GM18909 (cell line): ENCODE data around the gene ADRA1B.
"Not testable (repeated sequence)": the region's sequence is repeated elsewhere in the genome, so short reads cannot be mapped to it uniquely, and the experiment has no call there.

Experiments used
- ATAC-seq: cut with Tn5 transposase; IDR thresholded peaks from one replicate; pipeline ENCODE4 v1.9.1; 2021; ENCODE audit warnings: mild to moderate bottlenecking; ENCODE audit not compliant: unreplicated experiment, poor library complexity

Gene ADRA1B

DNA sequence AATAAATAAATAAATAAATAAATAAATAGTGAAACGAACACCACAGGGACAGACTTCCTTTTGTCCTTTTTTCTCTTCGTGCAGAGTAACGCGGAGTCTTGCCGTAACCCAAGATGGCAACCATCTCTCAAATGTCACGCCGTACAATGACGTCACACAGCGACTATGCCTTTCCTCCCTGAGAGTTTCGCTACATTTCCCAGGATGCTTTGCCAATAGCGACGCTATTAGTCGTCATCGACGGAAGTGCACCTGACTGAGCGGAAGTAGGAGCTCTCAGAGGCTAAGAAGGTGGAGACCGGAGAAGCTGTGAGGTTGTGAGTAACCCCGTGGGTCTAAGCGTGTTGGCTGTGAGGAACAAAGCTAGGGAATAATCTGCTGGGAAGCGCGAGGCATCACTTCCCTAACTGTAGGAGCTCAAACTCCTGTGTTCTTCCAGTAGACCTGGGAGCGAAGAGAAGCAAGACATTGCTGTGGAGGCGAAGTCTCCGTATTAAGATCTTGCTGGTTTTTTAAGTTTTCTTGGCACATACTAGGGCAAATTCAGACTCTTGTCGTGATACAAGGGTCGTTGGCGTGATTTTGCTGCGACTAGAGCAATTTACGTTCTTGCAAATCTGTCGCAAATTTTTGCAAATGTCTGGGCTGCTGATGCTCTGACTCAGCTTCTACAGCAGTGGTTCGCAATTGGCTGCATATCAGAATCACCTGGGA, 92.8 kb downstream of the ADRA1B start, which contains the start of gene TTC1:
Gene TTC1 (plus strand): TSS at position 263 of the 714 bp plus-strand sequence. CDS start 1,390 bp downstream, outside the sequence.
- peak; percentile 99 for ATAC-seq

DNA sequence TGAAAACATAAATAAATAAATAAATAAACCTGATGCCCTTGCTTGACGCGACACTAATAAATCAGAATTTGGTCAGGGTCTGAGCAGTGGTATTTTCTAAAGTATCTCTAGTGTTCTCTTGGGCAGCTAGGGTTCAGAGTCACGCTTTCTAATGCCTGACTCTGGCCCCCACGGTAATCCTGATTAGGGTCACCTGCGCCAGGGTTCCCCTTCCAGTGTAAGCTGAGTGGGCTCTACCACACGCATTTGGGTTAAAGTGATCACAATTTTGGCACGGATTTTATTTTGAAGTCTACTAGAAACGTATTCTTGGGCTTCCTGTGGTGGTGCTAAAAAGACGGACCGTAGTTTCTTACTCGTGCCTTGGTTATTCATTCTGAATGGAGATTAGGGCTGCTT, 93.3 kb downstream of the ADRA1B start:
- peak; percentile 21 for ATAC-seq

DNA sequence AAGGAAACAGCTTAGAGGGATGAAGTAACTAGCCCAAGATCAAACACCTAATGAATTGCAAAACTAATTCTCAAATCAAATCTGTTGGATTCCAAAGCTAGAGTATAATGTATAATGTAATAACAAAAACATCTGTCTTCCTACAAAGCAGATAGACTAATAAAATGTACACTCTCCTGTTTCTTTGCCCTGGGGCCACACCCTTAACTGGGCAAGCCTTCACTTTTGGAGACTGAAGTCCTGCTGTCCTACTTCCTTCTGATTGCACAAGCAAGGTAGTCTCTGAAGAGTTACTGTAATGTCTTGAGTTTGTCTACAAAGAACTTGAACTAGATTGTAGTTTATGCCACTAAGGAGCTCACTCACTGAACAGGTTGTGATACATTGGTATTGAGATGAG, 95.2 kb downstream of the ADRA1B start:
- no peak for ATAC-seq

DNA sequence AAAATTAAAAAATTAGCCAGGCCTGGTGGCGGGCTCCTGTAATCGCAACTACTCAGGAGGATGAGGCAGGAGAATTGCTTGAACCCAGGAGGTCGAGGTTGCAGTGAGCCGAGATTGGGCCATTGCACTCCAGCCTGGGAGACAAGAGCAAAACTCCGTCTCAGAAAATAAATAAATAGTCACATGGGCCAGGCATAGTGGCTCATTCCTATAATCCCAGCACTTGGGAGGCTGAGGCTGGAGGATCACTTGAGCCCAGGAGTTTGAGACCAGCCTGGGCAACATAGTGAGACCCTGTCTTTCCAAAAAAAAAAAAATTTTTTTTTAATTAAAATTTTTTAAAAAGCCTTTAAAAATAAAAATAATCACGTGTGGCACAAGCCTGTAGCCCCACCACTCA, 97.9 kb downstream of the ADRA1B start:
- ATAC-seq = not testable (repeated sequence)

DNA sequence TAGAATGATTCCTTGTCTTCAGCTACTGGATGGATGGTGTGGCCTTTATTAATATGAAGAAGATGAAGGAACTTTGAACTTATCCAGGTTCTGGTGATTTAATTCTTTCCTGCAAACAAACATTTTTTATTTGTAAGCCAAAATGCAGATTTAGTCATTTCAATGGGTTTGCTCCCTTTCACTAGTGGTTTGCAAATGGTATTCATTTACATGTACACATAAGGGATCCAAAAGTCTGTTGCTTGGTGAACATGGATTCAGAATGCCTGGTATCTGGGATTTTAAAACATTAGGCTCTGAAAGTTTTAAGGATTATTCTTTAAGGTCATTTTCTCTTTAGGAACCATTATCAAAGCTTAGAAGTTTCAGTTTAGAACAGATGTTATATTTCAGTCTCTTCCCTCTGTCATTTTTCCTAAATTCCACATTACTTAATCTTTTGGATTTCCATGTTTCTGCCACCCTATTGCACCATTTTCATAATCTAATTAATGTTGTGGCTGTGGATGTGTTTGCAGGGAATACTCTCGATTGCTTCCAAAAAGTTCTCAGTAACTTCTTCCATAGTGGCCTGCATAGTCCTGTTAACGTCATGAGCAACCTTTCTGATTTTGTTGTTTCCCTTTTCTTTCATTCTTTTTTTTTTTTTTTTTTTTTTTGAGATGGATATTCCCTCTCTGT, 102.8 kb downstream of the ADRA1B start:
- no peak for ATAC-seq

DNA sequence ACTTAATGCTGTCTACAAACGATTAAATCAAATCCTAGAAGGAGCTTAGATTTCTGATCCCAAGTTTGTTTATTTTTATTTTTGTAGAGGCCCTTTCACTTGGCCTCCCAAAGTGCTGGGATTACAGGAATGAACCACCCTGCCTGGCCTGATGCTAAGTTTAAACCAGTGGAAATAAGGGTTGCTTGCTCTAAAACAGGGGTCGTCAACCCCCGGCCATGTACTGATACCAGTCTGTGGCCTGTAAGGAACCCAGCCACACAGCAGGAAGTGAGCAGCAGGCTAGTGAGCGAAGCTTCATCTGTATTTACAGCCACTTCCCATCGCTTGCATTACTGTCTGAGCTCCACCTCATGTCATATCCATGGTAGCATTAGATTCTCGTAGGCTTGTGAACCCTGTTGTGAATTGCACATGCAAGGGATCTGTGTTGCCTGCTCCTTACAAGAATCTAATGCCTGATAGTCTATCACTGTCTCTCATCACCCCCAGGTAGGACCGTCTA, 104.0 kb downstream of the ADRA1B start:
- no peak for ATAC-seq

DNA sequence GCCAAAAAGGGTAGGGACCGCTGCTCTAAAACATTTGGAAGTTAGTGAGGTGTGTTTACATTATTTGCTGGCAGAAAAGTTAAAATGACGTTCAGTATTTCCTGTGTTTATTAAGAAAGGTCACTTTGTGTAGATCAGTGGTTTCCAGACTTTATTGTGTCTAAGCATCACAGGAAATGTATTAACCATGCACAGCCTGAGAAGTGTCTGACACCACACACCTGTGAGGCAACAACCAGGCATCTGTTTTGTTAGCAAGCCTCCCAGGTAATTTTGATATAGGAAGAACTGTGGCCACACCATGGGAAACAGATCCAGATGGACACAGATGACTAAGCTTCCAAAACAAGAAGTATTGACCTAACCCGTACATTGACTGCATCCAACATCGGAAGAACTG, 104.7 kb downstream of the ADRA1B start:
- no peak for ATAC-seq

DNA sequence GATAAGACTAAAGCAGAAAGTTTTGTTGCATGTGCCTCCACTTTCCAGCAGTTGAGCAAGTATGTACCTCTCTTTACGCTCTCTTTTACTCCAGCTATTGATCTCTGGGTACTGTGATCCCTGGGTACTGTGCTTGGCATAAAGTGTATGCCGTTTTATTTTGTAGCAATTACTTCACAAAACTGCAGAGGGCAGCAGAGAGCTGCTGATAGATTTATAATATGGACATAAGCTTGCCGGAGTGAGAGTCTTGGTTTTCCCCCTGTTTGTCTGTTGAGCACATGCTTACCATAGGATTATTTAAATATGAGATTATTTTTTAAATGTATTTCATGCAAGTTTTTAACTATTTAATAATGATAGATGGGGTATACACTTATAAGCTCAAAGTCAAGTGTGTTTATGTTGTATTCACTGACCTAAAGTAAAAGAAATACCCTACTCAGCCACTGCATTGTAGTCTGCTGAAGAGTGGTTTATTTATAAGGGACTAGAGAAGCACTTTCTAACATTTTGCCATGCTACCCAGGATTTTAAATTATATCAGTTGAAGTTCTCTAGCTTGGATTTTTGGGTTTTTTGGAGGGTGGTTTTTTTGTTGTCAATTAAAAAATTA, 105.7 kb downstream of the ADRA1B start:
- ATAC-seq = peak; percentile 96
